HepG2 (cell line): ENCODE data around the gene GNA12.

Experiments used
- CEBPB ChIP-seq: IDR thresholded peaks from 2 replicates; pipeline ENCODE4 v1.6.1; 2011; ENCODE audit warnings: low read depth, low read length, improper control_type of control experiment, borderline replicate concordance
- HDAC2 ChIP-seq: sonication (generic); formaldehyde crosslinking; IDR thresholded peaks from 2 replicates; pipeline ENCODE4 v1.4.0; 2020; ENCODE audit warnings: missing genetic modification reagents
- MYC ChIP-seq: sonication (generic); formaldehyde crosslinking; IDR thresholded peaks from 2 replicates; pipeline ENCODE4 v1.9.0; 2021; ENCODE audit warnings: missing genetic modification reagents, borderline replicate concordance
- RARG ChIP-seq: sonication (generic); formaldehyde crosslinking; IDR thresholded peaks from 2 replicates; pipeline ENCODE4 v1.4.0; 2020; ENCODE audit warnings: low read depth, mild to moderate bottlenecking, missing genetic modification reagents
- RFX1 ChIP-seq: fragments of 450-650 bp; IDR thresholded peaks from 2 replicates; pipeline ENCODE4 v1.6.1; 2017
- ZNF317 ChIP-seq: sonication (generic); formaldehyde crosslinking; IDR thresholded peaks from 2 replicates; pipeline ENCODE4 v1.5.0; 2020; ENCODE audit warnings: mild to moderate bottlenecking, missing genetic modification reagents
- ZNF441 ChIP-seq: sonication (generic); formaldehyde crosslinking; IDR thresholded peaks from 2 replicates; pipeline ENCODE4 v1.7.0; 2021; ENCODE audit warnings: missing genetic modification reagents, borderline replicate concordance
- TF ChIP-seq, protein P1 (sequence below): sonication (generic); formaldehyde crosslinking; IDR thresholded peaks from 2 replicates; pipeline ENCODE4 v1.5.0; 2020; ENCODE audit warnings: mild to moderate bottlenecking, missing genetic modification reagents, moderate library complexity
- TF ChIP-seq, protein P2 (sequence below): sonication (generic); formaldehyde crosslinking; IDR thresholded peaks from 2 replicates; pipeline ENCODE4 v1.8.0; 2022; ENCODE audit warnings: mild to moderate bottlenecking, missing genetic modification reagents, borderline replicate concordance

DNA sequence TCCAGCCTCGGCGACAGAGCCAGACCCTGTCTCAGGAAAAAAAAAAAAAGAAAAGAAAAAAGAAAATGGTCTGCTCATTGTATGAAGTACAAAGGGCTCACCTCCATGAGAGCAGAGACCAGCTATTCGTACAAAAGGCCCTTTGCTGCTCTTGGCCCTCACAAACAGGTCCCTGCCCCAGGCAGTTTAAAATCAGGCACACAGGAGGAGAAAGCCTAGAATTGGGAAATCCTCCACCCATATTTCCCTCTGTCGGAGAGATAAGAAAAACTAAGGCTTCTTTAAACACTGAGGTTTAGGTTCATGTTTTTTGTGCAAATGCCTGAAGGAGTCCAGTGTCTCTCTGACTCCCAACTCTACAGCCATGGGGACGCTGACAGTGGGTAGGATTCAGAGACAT is 15.1 kb downstream of the GNA12 start:
- TF ChIP-seq, protein P1, sequence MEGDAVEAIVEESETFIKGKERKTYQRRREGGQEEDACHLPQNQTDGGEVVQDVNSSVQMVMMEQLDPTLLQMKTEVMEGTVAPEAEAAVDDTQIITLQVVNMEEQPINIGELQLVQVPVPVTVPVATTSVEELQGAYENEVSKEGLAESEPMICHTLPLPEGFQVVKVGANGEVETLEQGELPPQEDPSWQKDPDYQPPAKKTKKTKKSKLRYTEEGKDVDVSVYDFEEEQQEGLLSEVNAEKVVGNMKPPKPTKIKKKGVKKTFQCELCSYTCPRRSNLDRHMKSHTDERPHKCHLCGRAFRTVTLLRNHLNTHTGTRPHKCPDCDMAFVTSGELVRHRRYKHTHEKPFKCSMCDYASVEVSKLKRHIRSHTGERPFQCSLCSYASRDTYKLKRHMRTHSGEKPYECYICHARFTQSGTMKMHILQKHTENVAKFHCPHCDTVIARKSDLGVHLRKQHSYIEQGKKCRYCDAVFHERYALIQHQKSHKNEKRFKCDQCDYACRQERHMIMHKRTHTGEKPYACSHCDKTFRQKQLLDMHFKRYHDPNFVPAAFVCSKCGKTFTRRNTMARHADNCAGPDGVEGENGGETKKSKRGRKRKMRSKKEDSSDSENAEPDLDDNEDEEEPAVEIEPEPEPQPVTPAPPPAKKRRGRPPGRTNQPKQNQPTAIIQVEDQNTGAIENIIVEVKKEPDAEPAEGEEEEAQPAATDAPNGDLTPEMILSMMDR: no peak
- TF ChIP-seq ZNF441 (CRISPR knock-in tag): no peak
- TF ChIP-seq RFX1: no peak
- TF ChIP-seq RARG (CRISPR knock-in tag): no peak
- no peak for TF ChIP-seq ZNF317 (CRISPR knock-in tag)
- TF ChIP-seq HDAC2 (CRISPR knock-in tag): no peak
- TF ChIP-seq CEBPB: no peak
- TF ChIP-seq, protein P2, sequence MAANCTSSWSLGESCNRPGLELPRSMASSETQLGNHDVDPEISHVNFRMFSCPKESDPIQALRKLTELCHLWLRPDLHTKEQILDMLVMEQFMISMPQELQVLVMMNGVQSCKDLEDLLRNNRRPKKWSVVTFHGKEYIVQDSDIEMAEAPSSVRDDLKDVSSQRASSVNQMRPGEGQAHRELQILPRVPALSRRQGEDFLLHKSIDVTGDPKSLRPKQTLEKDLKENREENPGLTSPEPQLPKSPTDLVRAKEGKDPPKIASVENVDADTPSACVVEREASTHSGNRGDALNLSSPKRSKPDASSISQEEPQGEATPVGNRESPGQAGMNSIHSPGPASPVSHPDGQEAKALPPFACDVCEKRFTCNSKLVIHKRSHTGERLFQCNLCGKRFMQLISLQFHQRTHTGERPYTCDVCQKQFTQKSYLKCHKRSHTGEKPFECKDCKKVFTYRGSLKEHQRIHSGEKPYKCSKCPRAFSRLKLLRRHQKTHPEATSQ: no peak
- no peak for TF ChIP-seq MYC (CRISPR knock-in tag)
